ENCODE data around the gene BRD4.
A peak's percentile ranks its signal among the peaks of the same experiment; 100 is the strongest.
"Not testable (repeated sequence)": the region's sequence is repeated elsewhere in the genome, so short reads cannot be mapped to it uniquely, and the experiment has no call there.

The BRD4 gene

DNA sequence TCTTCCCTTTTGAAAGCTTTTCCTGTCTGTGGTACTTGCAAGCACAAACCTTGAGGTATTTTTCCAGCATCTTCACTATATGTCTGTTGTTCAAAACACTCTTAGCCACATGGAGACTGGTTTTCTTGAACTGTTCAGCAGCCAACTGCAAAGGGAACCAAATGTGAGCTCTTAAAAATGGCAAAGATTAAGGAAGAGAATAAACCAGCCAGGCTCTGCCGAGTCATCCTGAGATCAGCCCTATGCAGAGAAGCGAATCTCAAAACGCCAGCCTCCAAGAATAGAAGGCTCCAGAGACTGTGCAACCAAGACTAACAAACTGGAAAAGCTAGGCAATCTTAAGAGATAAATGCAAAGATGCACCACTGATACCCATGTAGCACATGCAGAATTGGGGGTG is 26.6 kb upstream of the BRD4 start:
- no peak for DNase-seq

DNA sequence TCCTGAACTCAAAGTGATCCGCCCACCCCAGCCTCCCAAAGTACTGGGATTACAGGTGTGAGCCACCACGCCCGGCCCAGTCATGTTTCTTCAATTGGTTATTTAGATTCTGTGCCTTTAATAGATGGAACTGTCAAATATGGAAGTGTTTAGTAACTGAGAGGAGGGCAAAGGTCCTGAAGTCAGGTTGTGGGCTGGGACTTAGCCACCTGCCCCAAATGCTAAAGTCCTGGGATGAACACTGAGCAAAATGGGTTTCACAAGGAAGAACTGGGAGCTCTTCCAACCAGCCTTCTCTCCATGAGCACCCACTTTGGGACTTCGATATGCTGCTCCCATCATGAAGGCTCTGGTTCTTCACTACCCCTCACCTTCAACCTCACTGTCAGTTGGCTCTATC is 25.6 kb upstream of the BRD4 start:
- DNase-seq = no peak

DNA sequence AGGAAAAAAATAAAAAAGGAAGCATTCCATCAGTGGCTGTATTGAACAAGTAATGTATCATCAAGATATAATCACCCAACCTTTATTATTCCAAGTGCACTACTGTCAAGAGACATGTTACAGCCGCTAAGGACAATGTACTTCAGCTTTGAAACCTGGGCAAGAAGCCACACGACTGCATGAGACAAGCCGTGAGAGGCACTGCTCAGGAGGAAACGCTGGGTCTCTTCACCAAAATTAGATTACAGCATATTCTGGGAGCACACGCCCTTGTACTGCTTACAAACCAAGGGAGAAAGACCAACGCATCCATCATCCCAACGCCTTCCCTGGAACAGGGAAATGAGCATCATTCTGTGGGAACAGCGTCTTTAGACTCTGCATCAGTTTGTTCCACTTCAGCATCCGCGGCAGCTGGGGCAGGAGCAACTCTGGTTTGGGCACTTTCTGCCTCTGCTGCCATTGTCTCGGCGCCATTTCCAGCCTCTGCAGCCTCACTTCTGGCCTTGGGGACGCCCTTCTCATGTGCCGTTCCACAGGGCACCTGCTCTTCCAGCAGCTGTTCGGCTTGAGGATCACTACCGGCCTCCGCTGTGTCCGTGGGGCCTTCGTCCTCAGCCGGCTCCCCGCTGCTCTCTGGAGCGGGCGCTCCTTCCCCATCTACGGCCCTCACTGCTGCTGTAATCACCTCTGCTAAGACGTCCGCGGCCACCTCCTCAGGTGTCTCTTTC is 22.4 kb upstream of the BRD4 start:
- no peak for DNase-seq

DNA sequence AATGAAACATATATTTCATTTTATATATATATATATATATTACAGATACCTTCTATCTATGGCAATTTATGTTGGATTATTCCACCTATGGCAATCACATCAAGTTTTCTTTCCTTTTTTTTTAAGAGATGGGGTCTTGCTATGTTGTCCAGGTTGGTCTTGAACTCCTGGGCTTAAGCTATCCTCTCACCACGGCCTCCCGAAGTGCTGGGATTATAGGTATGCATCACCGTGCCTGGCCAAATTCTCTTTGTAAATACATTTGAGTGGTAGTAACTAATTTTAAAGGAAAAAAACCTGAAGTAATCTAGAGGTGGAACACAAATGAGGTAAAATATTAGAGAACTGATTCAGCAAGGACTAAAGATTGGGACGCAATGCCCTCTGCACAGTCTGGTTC is 21.6 kb upstream of the BRD4 start:
- no peak for DNase-seq

DNA sequence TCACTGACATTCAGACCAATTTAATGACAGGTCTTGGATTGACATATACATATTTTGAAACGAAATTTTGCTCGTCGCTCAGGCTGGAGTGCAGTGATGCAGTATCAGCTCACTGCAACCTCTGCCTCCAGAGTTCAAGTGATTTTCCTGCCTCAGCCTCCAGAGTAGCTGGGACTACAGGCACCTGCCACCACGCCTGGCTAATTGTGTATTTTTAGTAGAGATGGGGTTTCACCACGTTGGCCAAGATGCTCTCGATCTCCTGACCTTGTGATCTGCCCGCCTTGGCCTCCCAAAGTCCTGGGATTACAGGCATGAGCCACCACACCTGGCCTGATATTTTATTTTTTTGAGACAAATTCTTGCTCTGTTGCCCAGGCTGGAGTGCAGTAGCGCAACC is 20.2 kb upstream of the BRD4 start:
- DNase-seq = not testable (repeated sequence)

DNA sequence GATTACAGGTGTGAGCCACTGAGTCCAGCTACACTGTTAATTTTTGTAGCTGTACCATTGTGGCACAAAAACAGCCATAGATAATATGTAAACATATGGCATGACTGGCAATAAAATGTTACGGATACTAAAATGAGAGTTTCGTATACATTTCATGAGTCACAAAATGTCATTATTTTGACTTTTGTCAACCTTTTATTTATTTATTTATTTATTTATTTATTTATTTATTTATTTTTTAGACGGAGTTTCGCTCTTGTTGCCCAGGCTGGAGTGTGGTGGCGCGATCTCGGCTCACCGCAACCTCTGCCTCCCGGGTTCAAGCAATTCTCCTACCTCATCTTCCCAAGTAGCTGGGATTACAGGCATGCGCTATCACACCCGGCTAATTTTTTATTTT is 9.0 kb upstream of the BRD4 start:
- not testable (repeated sequence) for DNase-seq

DNA sequence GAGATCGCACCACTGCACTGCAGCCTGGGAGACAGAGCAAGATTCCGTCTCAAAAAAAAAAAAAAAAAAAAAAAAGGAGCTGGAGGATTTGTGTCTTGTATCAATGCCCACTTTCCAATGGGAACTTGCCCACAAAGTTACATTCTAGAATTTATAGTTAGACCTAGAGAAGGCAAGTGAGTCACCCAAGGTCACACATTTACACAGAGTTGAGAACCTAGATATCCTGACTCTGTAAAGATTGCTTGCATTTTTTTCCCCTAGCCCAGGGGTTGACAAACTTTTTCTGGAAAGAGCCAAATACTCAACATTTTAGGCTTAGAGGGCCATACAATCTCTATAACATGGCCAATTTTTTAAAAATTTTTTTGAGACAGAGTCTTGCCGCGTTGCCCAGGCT is 7.7 kb upstream of the BRD4 start:
- DNase-seq = no peak

DNA sequence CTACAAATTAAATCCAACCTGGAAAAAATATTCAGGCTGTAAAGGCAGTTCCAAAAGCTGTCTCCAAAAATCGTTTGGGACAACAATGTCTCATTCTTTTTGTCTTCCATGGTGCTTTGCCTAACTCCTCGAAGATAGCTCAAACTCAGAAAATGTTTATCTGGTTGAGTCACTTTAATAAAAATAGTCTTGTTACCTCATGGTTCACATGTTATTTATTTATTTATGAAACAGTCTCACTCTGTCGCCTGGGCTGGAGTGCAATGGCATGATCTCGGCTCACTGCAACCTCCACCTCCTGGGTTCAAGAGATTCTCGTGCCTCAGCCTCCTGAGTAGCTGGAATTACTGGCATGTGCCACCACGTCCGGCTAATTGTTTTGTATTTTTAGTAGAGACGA is 4.9 kb upstream of the BRD4 start:
- DNase-seq = no peak

DNA sequence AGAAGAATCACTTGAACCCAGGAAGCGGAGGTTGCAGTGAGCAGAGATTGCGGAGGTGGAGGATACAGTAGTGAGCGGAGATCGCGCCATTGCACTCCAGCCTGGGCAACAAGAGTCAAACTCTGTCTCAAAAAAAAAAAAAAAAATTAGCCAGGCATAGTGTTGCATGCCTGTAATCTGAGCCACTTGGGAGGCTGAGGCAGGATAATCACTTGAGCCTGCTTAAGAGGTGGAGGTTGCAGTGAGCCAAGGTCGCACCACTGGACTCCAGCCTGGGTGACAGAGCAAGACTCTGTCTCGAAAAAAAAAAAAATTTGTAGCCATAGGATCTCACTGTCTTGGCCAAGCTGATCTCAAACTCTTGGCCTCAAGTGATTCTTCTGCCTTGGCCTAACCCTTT is 3.7 kb upstream of the BRD4 start:
- not testable (repeated sequence) for DNase-seq

DNA sequence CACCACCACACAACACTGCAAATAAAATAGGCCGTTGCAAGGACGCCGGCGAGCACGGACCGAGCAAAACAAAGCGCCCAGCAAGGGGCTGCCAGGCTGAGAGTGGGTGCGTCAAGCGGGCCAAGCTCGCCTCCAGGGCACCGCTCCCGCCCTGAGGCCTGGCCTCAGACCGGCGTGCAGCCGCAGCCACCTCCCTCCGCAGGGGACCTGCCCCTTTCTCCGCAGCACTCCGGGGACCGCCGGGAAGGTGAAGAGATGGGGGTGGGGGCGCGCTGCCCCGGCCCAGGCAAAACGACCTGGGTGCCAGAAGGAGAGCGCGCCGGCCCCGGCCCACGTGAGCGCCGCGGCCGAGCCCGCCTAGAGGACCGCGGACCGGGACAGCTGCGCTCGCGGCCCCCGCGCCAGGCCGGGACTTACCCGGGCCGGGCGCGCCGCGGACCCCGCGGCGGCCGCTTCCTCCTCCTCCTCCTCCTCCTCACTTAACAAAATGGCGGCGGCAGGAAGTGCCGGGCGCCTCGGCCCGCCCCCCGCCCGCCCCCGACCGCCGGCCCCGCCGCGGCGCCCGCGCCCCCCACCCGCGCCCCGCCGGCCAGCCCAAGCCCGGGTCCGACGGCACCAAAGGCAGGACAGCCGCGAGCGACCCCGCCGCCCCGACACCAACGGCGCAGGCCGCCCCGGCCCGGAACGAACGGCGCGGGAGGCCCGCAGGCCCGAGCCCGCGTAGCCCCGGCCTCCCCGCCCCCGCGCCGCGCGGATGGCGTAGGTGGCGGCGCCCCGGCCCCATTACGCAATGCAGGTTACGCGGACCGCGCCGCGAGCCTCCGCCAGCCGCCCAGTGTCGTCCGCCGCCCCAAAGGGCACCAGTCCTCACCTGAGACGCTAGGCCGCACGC is 674 bp downstream of the BRD4 start:
- DNase-seq = peak; percentile 56

DNA sequence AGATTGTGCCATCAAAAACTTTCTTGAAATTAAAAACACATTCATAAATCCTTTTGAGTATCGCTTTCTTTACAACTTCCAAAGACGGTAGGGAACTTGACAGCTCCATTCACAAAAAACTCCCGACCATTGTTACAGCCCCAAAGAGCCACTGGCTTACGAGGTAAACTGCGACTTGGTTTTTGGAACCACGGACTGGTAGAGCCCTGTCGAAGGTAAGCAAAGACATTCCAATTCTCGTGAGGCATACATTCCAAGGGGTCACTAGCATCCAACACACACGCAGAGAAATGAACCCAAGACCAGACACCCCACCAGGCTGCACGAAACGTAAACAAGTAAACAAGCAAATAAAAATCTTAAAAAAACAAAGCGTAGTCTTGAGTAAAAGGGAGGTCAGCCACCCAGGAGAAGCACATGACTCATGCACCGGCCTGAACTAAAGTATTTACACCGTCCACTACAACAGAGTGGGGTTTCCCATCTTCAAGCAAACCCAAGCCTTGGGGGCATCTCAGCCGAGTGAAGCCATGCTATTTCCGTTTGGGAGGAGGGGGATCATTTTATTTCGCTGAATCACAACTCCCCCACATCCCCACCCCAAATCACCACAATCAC is 1.4 kb downstream of the BRD4 start:
- DNase-seq = no peak

DNA sequence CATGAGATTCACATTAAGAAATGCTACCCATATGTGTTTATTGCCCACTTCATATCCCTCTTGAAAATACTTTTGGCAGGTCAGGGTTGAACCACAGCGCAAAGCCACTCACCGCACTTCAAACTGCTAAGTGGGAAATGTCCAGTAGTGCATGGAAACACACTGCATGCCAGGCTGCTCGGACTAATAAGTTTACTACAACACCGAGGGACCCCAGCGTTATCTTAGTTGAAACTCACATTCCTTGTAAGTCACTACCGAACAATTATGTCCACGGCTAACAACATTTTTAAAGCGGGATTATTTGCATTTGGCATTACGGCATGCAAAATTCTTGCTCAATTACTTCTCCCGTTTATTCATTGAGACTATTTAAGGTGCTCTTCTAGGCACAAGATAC is 4.0 kb downstream of the BRD4 start:
- no peak for DNase-seq

DNA sequence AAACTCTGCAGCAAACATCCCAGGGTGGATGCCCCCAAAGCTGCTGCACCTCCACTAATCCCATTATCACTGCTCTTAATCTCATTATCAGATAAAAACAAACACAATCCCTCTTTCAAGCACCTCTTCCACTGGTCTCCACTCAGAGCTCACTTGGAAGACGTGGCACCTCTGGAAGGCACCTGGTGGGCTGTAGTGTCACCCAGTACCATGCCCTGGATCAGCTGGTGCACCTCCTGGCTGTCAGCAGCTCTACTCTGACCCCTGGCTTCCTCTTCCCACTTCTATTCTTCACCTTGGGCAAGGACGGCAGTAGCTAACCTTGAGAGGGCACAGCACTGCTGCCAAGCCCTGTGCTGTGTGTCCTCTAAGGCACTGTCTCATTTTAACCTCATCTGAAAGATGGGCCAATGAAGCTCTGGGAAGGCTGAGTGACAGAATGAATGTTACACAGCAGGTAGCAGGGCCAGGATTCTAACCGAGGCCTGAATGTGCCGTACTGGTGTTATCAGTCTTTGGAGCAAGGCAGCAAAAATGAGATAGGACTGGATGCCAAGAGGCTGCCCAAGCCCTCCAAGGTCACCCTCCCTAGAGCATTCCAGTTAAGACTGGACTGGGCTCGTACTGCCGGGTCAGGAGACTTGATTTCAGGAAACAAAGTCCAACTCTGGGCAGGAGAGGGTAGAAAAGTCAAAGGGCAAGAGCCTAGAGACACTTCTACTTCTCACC is 7.4 kb downstream of the BRD4 start:
- no peak for DNase-seq

DNA sequence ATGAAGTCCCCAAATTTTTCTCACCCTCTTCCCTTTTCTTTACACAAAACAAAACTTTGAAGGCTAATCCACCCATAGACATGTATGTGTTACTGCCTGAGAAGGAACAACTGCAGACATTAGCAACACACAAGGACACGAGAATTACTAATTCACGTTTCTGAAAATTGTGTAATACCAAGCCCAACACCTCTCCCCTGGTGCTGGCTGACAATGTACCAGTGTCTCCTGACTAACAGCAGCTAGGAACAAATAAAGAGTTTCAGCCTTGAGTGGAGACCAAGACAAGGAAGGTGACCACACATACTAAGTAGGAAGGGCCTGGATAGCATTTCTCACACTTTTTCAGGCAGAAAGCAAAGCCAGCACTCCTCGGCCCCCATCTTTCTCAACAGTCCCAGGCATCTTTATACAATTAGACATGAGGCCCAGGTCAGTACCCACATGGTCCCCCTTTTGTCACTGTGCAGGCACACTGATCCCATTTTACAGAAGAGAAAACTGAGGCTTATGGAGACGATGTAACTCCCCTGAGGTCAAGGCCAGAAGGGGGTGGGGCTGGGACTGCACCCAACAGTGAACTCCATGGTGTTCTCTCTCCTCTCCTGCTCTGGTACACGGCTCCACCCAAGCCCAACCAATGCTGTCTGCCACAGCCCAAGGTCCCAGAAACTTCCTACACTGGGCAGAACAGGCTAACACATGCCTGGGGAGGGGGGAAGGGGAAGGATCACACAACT is 8.7 kb downstream of the BRD4 start:
- DNase-seq = no peak

DNA sequence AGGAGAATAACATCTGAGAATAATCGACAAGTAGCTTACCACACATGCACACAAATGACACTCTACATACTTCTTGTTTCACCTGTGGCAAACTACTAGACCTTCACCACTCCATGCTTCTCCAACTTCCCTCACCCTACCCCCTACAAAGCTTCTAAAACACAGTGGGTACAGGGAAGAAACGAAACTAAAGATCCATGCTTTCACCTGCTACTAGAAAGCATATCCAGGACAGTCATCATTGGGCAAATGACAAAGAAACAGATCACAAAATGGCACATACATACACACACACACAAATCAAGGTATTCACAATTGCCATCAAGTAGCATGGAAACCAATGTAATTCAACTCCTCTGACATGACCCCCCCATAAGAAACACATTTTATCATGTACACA is 10.6 kb downstream of the BRD4 start:
- DNase-seq = no peak

DNA sequence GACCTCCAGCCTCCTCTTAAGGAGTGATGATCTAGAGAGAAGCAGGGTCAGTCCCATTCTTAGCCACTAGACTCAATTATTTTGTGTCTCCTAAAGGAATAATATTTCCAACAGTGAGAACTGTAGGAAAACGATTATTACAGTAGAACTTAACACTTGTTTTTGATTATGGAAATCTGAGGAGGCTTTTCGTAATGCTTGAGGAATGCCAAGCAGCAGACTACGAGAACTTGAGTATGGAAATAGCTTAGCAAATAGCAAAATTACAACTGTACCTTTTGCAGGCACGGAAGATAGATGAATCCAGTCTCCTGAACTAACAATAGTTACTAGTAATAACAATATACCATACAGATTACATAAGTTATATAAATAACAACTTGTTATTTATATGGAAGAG is 12.2 kb downstream of the BRD4 start:
- no peak for DNase-seq

DNA sequence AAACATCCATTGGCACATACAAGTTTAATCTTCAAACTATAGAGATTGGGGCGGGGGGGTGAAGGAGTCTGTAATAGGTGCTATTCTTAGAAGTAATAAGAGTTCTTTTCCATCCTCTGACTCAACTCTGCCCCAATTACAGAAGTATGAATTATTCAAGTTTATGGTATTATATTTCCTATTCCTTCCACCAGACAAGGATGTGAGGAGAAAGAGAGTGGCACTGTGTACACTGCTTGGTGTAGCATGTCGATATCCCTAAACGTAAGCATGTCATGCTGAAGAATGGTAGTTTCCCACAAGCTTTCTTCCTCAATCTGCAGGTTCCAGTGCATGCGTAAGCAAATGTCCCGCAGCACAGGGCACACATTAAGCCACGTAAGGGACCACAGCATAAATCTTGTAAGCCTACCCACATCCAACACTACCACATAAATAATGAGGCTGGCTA is 14.1 kb downstream of the BRD4 start:
- no peak for DNase-seq

DNA sequence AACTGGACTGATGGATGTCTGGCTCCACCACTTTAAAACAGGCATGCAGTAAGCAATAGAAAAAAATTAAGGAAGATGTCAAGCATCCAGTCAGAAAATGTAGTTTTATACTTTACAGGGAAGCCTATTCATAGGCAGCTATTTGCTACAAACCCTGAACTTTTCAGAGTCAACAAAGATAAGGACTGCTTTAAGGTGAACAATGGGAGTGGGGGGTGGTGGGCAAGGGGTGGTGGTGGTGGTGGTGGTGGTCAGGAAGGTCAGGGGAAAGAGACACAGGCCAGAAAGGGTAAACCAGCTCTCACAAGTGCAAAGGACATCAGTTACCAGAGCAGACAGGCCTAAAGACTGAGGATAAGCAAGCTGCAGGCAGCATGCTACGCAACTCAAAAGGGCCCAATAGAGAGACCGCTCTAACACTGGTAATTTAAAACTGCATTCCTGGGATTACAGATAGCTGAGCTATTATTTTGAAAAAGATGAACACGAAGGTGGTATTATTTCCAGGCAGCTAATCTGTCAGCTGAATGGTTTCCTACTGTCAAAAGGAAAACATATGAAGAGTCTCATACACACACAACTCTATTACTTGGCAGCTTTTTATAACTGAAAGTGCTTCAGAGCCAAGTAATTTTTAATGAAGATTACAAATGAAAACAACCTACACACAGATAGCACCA is 14.8 kb downstream of the BRD4 start:
- DNase-seq = no peak

DNA sequence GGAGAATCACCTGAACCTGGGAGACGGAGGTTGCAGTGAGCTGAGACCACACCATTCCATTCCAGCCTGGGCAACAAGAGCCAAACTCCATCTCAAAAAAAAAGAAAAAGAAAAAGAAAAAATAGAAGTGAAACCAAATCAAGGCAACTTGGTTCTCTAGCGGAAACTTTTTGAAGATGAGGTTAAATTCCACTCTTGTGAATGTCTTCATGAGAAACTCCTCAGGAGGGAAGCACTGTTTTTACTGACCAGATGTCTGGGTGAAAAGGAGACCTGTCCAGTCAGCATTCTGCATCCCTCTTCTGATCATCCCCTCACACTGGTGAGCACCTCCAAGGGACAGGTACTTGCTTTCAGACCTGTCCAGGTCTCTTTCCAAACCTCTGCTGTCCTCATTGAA is 15.8 kb downstream of the BRD4 start:
- DNase-seq = no peak

DNA sequence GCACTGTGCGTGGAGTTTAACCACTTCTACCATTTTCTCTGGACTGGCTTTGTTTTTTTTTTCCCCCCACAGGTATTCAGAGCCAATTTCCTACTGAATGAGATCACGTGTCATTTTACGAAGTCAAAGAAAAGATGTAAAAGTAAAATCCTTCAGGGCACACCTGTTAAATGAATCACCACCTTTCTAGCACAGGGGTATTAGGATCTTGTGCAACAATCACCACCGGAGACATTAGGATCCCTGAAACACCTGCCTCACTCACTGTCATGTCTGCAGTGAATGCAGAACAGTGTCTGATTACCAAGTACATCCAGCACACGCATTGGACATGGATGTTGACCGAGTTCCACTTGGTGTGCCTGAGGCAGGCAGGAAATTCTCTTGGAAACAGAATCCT is 17.2 kb downstream of the BRD4 start:
- no peak for DNase-seq

DNA sequence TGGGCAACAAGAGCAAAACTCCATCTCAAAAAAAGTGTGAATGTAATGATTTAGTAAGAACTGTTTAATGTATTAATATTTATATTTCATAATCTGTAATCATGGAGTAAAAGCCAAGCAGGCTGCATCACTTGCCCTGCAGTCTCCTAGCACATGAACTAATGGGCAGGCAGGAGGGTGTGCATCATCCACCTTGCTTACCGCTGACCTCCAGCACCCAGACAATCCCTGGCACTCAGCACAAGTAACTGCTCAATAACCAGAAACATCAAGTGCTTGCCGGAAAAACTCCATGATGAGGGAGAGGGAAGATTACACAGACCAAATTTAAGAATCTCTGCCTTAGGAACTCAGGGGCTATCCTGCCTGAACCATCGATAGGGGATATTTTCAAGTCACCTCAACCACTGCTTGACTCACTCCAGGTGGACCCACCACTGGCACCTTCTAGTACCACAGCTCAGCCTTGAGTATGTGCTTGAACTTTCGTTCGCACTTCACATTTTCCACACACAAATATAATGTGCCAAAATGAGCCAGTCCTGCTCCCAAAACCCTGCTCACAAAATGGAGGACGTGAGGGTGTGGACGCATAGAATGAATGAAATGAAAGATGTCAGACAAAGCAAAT is 18.6 kb downstream of the BRD4 start:
- DNase-seq = no peak

Measured in stimulated activated CD4-positive, alpha-beta T cell treated with anti-CD3 and anti-CD28 coated beads, Interleukin-1b, Interleukin-23, amount 100 ng/mL, for 48 hours (primary cell).